ENCODE data around the gene UBALD1. TPM values are rescaled to one million over a fixed set of nuclear protein-coding genes. Genes with fewer than 3 reads are reported as not detected.

UBALD1 gene
- total RNA-seq, 1 experiment from 2014 or later = 24.6 TPM

- no peaks in the 10 kb centered on the region for H3K9me2 ChIP-seq (replicated peaks; ENCODE audit: low read length)
- H3K9ac ChIP-seq (ENCODE audit: low read length) = peak overlapping the region; percentile 84
- H3K4me2 ChIP-seq (ENCODE audit: low read length) = peak overlapping the region; percentile 97
- peak overlapping the region; percentile 45; the same call in 1 of the 2 replicates for H2AFZ ChIP-seq (ENCODE audit: low read length)
- intact Hi-C loops (cut with micrococcal nuclease) = no loop called here
- CTCF ChIA-PET = no interaction called here
- H3K79me2 ChIP-seq (ENCODE audit: low read length) = peaks cover 43% of the 10 kb centered on the region
- no peaks in the 10 kb centered on the region for H3K9me3 ChIP-seq (ENCODE audit: low read length)
- H3K36me3 ChIP-seq (ENCODE audit: low read depth, low read length) = no peaks in the 10 kb centered on the region
- H3K4me3 ChIP-seq (ENCODE audit: low read length) = peak overlapping the region; percentile 87
- peak overlapping the region; percentile 53 for H3K27ac ChIP-seq (ENCODE audit: low read length)
- peaks cover 13% of the 10 kb centered on the region for H4K20me1 ChIP-seq (ENCODE audit: low read length)
- DNase-seq = peak; percentile 20
- TF ChIP-seq, protein P1, sequence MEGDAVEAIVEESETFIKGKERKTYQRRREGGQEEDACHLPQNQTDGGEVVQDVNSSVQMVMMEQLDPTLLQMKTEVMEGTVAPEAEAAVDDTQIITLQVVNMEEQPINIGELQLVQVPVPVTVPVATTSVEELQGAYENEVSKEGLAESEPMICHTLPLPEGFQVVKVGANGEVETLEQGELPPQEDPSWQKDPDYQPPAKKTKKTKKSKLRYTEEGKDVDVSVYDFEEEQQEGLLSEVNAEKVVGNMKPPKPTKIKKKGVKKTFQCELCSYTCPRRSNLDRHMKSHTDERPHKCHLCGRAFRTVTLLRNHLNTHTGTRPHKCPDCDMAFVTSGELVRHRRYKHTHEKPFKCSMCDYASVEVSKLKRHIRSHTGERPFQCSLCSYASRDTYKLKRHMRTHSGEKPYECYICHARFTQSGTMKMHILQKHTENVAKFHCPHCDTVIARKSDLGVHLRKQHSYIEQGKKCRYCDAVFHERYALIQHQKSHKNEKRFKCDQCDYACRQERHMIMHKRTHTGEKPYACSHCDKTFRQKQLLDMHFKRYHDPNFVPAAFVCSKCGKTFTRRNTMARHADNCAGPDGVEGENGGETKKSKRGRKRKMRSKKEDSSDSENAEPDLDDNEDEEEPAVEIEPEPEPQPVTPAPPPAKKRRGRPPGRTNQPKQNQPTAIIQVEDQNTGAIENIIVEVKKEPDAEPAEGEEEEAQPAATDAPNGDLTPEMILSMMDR (conservative IDR thresholded peaks at IDR 0.05; ENCODE audit: low read depth, low read length) = no peak
- TF ChIP-seq EZH2phosphoT487 (IDR thresholded peaks at IDR 0.05; ENCODE audit: borderline replicate concordance, low read length) (no peak), EZH2 (IDR thresholded peaks at IDR 0.05; ENCODE audit: low read length, unreplicated experiment) (no peak)
- POLR2A ChIA-PET (ENCODE audit: unreplicated experiment) = interaction anchor here (0.6 kb wide), 1 partner anchor 10 kb away, joined by 4 read pairs; no protein-coding TSS in a partner anchor
- H3K4me1 ChIP-seq (ENCODE audit: insufficient read depth, low read length) = peaks cover 14% of the 10 kb centered on the region
- peak; percentile 4; the same call in 1 of the 2 replicates for ATAC-seq
- no TSS peak for BruUV-seq (replicated peaks)
- H3F3A ChIP-seq (ENCODE audit: low read length, unreplicated experiment) = no peaks in the 10 kb centered on the region
- no peaks in the 10 kb centered on the region for H3K27me3 ChIP-seq (ENCODE audit: low read length)
Measured at GRCh38 chr16:4613636-4614570, 785 bp downstream of the UBALD1 start.

GRCh38 chr16:4612977-4613635 is 1.6 kb downstream of the UBALD1 start:
- H4K20me1 ChIP-seq (ENCODE audit: low read length) = peaks cover 13% of the 10 kb centered on the region
- H3K9ac ChIP-seq (ENCODE audit: low read length) = peak overlapping the region; percentile 84
- CTCF ChIA-PET = no interaction called here

More at GRCh38 chr16:4612977-4613635, 1.6 kb downstream of the UBALD1 start:
- H3K9me3 ChIP-seq (ENCODE audit: low read length) = no peaks in the 10 kb centered on the region
- H2AFZ ChIP-seq (ENCODE audit: low read length) = no peak overlapping the region
- BruUV-seq (replicated peaks) = TSS peak; percentile 32
- intact Hi-C loops (cut with micrococcal nuclease) = no loop called here
- H3K36me3 ChIP-seq (ENCODE audit: low read depth, low read length) = no peaks in the 10 kb centered on the region
- peaks cover 43% of the 10 kb centered on the region for H3K79me2 ChIP-seq (ENCODE audit: low read length)
- H3F3A ChIP-seq (ENCODE audit: low read length, unreplicated experiment) = no peaks in the 10 kb centered on the region
- POLR2A ChIA-PET (ENCODE audit: unreplicated experiment) = no interaction called here
- TF ChIP-seq EZH2 (IDR thresholded peaks at IDR 0.05; ENCODE audit: low read length, unreplicated experiment) (no peak), EZH2phosphoT487 (IDR thresholded peaks at IDR 0.05; ENCODE audit: borderline replicate concordance, low read length) (no peak)
- TF ChIP-seq, protein P1 (conservative IDR thresholded peaks at IDR 0.05; ENCODE audit: low read depth, low read length) = no peak
- H3K4me3 ChIP-seq (ENCODE audit: low read length) = peak overlapping the region; percentile 87
- H3K27ac ChIP-seq (ENCODE audit: low read length) = peak overlapping the region; percentile 53
- peak overlapping the region; percentile 97 for H3K4me2 ChIP-seq (ENCODE audit: low read length)
- no peaks in the 10 kb centered on the region for H3K9me2 ChIP-seq (replicated peaks; ENCODE audit: low read length)
- DNase-seq = peak; percentile 67
- ATAC-seq = no peak
- no peaks in the 10 kb centered on the region for H3K27me3 ChIP-seq (ENCODE audit: low read length)
- H3K4me1 ChIP-seq (ENCODE audit: insufficient read depth, low read length) = peaks cover 14% of the 10 kb centered on the region
